DND-41 (cell line): Measurements from ENCODE around the gene ST6GALNAC3.

ENCODE experiments used
- EZH2 ChIP-seq: IDR thresholded peaks from 3 replicates; pipeline ENCODE4 v1.6.1; 2012; ENCODE audit warnings: borderline replicate concordance, low read depth, mild to moderate bottlenecking, moderate library complexity, low read length, inconsistent platforms; ENCODE audit not compliant: severe bottlenecking
- TF ChIP-seq, protein P1 (sequence below): IDR thresholded peaks from 2 replicates; pipeline ENCODE4 v1.5.1; 2012; ENCODE audit warnings: borderline replicate concordance, low read length, moderate library complexity, mild to moderate bottlenecking; ENCODE audit not compliant: poor library complexity, severe bottlenecking; ENCODE audit errors: extremely low read depth

DNA sequence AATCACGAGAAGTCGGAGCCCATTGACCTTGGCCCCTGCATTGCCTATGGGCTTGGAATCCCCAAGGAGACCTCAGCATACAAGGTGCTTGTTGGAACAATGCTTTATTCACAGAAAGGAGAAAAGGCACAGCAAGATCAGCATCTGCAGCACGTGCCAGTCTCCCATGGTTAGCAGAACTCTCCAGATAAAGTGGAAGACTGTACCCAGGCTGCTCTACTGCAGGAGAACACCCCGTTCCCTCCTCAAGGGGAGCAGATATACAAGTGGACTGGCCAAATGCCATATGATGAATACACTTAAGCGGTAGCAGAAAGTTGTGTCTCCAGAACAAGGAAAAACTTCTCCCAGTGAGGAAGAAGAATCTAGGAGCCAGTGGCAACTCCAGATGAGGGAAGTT, 53.5 kb downstream of the ST6GALNAC3 start:
- TF ChIP-seq EZH2: no peak
- TF ChIP-seq, protein P1, sequence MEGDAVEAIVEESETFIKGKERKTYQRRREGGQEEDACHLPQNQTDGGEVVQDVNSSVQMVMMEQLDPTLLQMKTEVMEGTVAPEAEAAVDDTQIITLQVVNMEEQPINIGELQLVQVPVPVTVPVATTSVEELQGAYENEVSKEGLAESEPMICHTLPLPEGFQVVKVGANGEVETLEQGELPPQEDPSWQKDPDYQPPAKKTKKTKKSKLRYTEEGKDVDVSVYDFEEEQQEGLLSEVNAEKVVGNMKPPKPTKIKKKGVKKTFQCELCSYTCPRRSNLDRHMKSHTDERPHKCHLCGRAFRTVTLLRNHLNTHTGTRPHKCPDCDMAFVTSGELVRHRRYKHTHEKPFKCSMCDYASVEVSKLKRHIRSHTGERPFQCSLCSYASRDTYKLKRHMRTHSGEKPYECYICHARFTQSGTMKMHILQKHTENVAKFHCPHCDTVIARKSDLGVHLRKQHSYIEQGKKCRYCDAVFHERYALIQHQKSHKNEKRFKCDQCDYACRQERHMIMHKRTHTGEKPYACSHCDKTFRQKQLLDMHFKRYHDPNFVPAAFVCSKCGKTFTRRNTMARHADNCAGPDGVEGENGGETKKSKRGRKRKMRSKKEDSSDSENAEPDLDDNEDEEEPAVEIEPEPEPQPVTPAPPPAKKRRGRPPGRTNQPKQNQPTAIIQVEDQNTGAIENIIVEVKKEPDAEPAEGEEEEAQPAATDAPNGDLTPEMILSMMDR: no peak
